DOHH2 (cell line): Measurements from ENCODE around the gene MAGEB2.

Experiments used
- H3F3A ChIP-seq: fragments of 200-600 bp; sonication (generic), shearing (Covaris generic); 2 replicates; pipeline ENCODE4 v1.6.0; 2016; ENCODE audit warnings: antibody characterized with exemption, mild to moderate bottlenecking; ENCODE audit not compliant: control insufficient read depth, insufficient read depth
- H3K27ac ChIP-seq: fragments of 200-600 bp; sonication (generic); 2 replicates; pipeline ENCODE4 v1.5.1; 2014; ENCODE audit warnings: low read depth, mild to moderate bottlenecking, low read length, moderate library complexity
- H3K27me3 ChIP-seq: fragments of 200-600 bp; sonication (generic); 2 replicates; pipeline ENCODE4 v1.6.1; 2014; ENCODE audit warnings: mild to moderate bottlenecking, low read length, mixed read lengths; ENCODE audit not compliant: control insufficient read depth
- H3K36me3 ChIP-seq: fragments of 200-600 bp; sonication (generic); 2 replicates; pipeline ENCODE4 v1.6.1; 2014; ENCODE audit warnings: mild to moderate bottlenecking, low read length, moderate library complexity, mixed read lengths; ENCODE audit not compliant: control insufficient read depth
- H3K4me1 ChIP-seq: fragments of 200-600 bp; sonication (generic); 2 replicates; pipeline ENCODE4 v1.6.1; 2014; ENCODE audit warnings: mild to moderate bottlenecking, low read length, mixed read lengths; ENCODE audit not compliant: control insufficient read depth
- H3K4me2 ChIP-seq: fragments of 200-600 bp; sonication (generic); 2 replicates; pipeline ENCODE4 v1.6.0; 2014; ENCODE audit warnings: mild to moderate bottlenecking, low read length, moderate library complexity
- H3K4me3 ChIP-seq: fragments of 200-600 bp; sonication (generic); 2 replicates; pipeline ENCODE4 v1.5.1; 2014; ENCODE audit warnings: mild to moderate bottlenecking, low read length, mixed read lengths
- H3K79me2 ChIP-seq: fragments of 200-600 bp; sonication (generic); 2 replicates; pipeline ENCODE4 v1.6.1; 2014; ENCODE audit warnings: mild to moderate bottlenecking, low read length, mixed read lengths; ENCODE audit not compliant: control insufficient read depth
- H3K9me2 ChIP-seq: fragments of 200-600 bp; sonication (generic); replicated peaks from 2 replicates; pipeline ENCODE4 v1.6.1; 2014; ENCODE audit warnings: mild to moderate bottlenecking, low read length, mixed read lengths; ENCODE audit not compliant: control insufficient read depth
- H3K9me3 ChIP-seq: fragments of 200-600 bp; sonication (generic); 2 replicates; pipeline ENCODE4 v1.6.1; 2014; ENCODE audit warnings: antibody characterized with exemption, low read length, mixed read lengths; ENCODE audit not compliant: control insufficient read depth, insufficient read depth
- H4K20me1 ChIP-seq: fragments of 200-600 bp; sonication (generic); 2 replicates; pipeline ENCODE4 v1.6.0; 2014; ENCODE audit warnings: low read depth, mild to moderate bottlenecking, antibody characterized with exemption, low read length, moderate library complexity; ENCODE audit not compliant: control insufficient read depth, insufficient read depth
- EZH2phosphoT487 ChIP-seq: fragments of 200-600 bp; sonication (generic); IDR thresholded peaks from 2 replicates; pipeline ENCODE4 v1.6.1; 2017; ENCODE audit warnings: borderline replicate concordance, mild to moderate bottlenecking, antibody characterized with exemption, low read length, moderate library complexity, mixed read lengths
- TF ChIP-seq, protein P1 (sequence below): fragments of 200-600 bp; sonication (generic); IDR thresholded peaks from one replicate; pipeline ENCODE4 v1.5.1; 2014; ENCODE audit warnings: antibody characterized with exemption, mild to moderate bottlenecking, low read depth, low read length; ENCODE audit not compliant: poor library complexity, severe bottlenecking

The MAGEB2 gene

GRCh38 chrX:30246769-30247489, 31.6 kb downstream of the MAGEB2 start, which contains the start of gene MAGEB1:
MAGEB1 (plus strand) TSS chrX:30247146; CDS start chrX:30250494, 3,348 bp downstream.
- Histone ChIP-seq H3K9me3 (no peaks in the 10 kb centered on the region), H3K4me2 (no peak within 1 kb of the TSS), H3K4me3 (no peak within 1 kb of the TSS), H3K36me3 (no peaks in the 10 kb centered on the region), H3K4me1 (no peaks in the 10 kb centered on the region), H4K20me1 (no peaks in the 10 kb centered on the region), H3K27me3 (no peaks in the 10 kb centered on the region), H3K27ac (no peak within 1 kb of the TSS), H3K9me2 (no peaks in the 10 kb centered on the region), H3K79me2 (no peaks in the 10 kb centered on the region), H3F3A (no peaks in the 10 kb centered on the region)
- TF ChIP-seq, protein P1, sequence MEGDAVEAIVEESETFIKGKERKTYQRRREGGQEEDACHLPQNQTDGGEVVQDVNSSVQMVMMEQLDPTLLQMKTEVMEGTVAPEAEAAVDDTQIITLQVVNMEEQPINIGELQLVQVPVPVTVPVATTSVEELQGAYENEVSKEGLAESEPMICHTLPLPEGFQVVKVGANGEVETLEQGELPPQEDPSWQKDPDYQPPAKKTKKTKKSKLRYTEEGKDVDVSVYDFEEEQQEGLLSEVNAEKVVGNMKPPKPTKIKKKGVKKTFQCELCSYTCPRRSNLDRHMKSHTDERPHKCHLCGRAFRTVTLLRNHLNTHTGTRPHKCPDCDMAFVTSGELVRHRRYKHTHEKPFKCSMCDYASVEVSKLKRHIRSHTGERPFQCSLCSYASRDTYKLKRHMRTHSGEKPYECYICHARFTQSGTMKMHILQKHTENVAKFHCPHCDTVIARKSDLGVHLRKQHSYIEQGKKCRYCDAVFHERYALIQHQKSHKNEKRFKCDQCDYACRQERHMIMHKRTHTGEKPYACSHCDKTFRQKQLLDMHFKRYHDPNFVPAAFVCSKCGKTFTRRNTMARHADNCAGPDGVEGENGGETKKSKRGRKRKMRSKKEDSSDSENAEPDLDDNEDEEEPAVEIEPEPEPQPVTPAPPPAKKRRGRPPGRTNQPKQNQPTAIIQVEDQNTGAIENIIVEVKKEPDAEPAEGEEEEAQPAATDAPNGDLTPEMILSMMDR = no peak
- TF ChIP-seq EZH2phosphoT487 = no peak

GRCh38 chrX:30248854-30249253, 33.5 kb downstream of the MAGEB2 start:
- no peak overlapping the region for H3K27ac ChIP-seq
- no peaks in the 10 kb centered on the region for H3K27me3 ChIP-seq
- H3F3A ChIP-seq = no peaks in the 10 kb centered on the region
- H3K4me1 ChIP-seq = no peaks in the 10 kb centered on the region
- H3K9me3 ChIP-seq = no peaks in the 10 kb centered on the region
- H3K9me2 ChIP-seq = no peaks in the 10 kb centered on the region
- no peaks in the 10 kb centered on the region for H4K20me1 ChIP-seq
- H3K36me3 ChIP-seq = no peaks in the 10 kb centered on the region
- TF ChIP-seq EZH2phosphoT487 = no peak
- TF ChIP-seq, protein P1 = no peak
- H3K4me3 ChIP-seq = no peak overlapping the region
- no peaks in the 10 kb centered on the region for H3K79me2 ChIP-seq
- H3K4me2 ChIP-seq = no peak overlapping the region

DNA sequence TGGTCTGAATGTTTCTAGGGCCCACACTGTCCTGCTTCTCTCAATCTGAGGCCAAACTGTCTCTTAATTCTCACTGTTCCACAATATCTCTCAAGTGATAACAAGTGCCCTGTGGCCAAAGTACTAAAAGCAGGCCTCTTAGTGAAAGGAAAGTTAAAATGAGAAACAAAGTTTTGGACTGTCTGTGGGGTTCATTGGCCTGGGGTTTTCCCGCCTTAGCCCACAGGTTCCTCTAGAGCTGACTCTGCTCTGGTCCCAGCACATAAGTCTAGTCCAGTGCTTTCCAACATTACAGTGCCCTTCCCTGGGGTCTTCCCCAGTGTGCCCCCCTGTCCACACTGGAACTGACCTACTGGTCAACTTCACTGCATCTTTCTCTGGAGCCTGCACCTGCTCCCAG, 37.9 kb downstream of the MAGEB2 start:
- Histone ChIP-seq H3K4me3 (no peak overlapping the region), H3K9me3 (no peaks in the 10 kb centered on the region), H4K20me1 (no peaks in the 10 kb centered on the region), H3K4me2 (no peak overlapping the region), H3K9me2 (no peaks in the 10 kb centered on the region), H3K79me2 (no peaks in the 10 kb centered on the region), H3K27ac (no peak overlapping the region), H3K4me1 (no peaks in the 10 kb centered on the region), H3F3A (no peaks in the 10 kb centered on the region), H3K36me3 (no peaks in the 10 kb centered on the region), H3K27me3 (no peaks in the 10 kb centered on the region)
- TF ChIP-seq, protein P1 = no peak
- no peak for TF ChIP-seq EZH2phosphoT487
